Measurements from ENCODE around the gene MGMT. TPM values are rescaled to one million over a fixed set of nuclear protein-coding genes. Genes with fewer than 3 reads are reported as not detected.

The MGMT gene
- total RNA-seq, 1 donor from 2014 or later = 25.9 TPM

DNA sequence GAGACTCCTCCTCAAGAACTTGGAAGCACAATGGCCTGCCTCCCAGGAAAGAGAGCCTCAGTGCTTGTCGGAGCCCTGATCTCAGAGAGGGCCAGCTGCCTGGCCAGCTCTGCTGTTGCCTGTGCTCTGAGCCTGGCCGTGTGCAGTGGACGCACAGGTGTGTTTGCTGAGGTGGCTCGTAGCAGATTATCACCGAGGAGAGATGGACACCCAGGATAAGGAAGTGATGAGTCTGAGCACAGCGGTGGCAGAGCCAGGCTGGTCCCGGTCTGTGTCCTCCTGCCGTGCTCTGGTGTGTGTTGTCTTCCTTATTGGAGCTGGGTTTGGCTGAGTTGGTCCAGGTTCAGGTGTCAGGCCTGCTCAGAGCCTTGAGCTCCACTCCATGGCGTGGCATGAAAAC is 288.6 kb downstream of the MGMT start:
- H3K36me3 Mint-ChIP-seq (ENCODE audit: low read depth, unreplicated experiment) = peaks cover 3% of the 10 kb centered on the region
- TF ChIP-seq, protein P1, sequence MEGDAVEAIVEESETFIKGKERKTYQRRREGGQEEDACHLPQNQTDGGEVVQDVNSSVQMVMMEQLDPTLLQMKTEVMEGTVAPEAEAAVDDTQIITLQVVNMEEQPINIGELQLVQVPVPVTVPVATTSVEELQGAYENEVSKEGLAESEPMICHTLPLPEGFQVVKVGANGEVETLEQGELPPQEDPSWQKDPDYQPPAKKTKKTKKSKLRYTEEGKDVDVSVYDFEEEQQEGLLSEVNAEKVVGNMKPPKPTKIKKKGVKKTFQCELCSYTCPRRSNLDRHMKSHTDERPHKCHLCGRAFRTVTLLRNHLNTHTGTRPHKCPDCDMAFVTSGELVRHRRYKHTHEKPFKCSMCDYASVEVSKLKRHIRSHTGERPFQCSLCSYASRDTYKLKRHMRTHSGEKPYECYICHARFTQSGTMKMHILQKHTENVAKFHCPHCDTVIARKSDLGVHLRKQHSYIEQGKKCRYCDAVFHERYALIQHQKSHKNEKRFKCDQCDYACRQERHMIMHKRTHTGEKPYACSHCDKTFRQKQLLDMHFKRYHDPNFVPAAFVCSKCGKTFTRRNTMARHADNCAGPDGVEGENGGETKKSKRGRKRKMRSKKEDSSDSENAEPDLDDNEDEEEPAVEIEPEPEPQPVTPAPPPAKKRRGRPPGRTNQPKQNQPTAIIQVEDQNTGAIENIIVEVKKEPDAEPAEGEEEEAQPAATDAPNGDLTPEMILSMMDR (IDR thresholded peaks at IDR 0.05; ENCODE audit: unreplicated experiment) = no peak
- H3K9me3 Mint-ChIP-seq (ENCODE audit: unreplicated experiment) = no peaks in the 10 kb centered on the region
- H3K27me3 Mint-ChIP-seq (ENCODE audit: unreplicated experiment) = peaks cover 5% of the 10 kb centered on the region
- no peak for DNase-seq (ENCODE audit: low spot score)
- no peak overlapping the region for H3K27ac Mint-ChIP-seq (ENCODE audit: unreplicated experiment)
- peaks cover 17% of the 10 kb centered on the region for H3K4me1 Mint-ChIP-seq (ENCODE audit: unreplicated experiment)
- H3K4me3 Mint-ChIP-seq (ENCODE audit: unreplicated experiment) = no peak overlapping the region

DNA sequence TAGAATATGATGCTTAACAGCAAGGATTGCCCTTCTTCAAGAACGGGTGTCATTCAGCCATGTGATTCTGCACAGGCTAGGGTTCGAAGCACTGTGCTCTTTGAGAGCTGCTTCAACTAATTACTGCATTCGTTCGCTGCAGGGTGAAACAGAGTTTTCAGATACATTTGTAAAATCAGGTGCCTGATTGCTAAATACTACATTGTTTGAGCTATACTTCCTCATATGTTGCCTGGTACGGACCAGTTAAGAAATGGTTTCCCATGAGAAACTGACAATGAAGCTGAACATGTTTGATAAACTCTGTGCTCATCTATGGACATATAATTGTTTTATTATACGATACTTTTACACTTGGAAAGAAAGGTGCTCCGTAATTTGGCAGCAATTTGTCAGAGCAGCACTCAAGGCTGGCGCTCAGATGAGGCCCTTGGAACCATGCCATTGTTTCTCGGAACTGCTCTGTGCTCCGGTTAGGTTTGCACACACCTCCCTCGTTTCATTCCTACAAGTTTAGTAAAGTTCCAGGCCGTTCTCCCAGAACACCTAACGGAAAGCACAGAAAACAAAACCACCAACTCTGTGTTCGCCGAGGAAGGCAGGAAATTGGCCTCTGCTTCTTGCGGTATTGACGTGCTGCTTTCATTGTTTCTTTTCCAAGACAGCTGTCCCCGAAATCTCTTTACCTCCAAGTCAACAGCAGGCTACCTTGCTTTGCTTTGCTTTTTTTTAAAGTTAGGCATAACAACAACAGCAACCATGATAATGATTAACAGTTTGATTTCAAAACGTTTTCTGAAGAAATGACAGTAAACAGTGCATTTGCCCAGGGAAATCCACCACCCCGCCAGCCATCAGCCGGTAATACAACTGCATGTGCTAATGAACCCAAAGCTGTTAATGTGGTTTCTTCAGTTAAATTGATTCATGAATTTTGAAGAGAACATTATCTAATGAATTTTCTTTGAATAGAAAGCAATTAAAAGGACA is 290.2 kb downstream of the MGMT start:
- TF ChIP-seq, protein P1 (IDR thresholded peaks at IDR 0.05; ENCODE audit: unreplicated experiment) = no peak
- peaks cover 3% of the 10 kb centered on the region for H3K36me3 Mint-ChIP-seq (ENCODE audit: low read depth, unreplicated experiment)
- peak overlapping the region; percentile 84 for H3K27ac Mint-ChIP-seq (ENCODE audit: unreplicated experiment)
- H3K27me3 Mint-ChIP-seq (ENCODE audit: unreplicated experiment) = peaks cover 5% of the 10 kb centered on the region
- peak; percentile 9 for DNase-seq (ENCODE audit: low spot score)
- no peak overlapping the region for H3K4me3 Mint-ChIP-seq (ENCODE audit: unreplicated experiment)
- H3K4me1 Mint-ChIP-seq (ENCODE audit: unreplicated experiment) = peaks cover 17% of the 10 kb centered on the region
- no peaks in the 10 kb centered on the region for H3K9me3 Mint-ChIP-seq (ENCODE audit: unreplicated experiment)

DNA sequence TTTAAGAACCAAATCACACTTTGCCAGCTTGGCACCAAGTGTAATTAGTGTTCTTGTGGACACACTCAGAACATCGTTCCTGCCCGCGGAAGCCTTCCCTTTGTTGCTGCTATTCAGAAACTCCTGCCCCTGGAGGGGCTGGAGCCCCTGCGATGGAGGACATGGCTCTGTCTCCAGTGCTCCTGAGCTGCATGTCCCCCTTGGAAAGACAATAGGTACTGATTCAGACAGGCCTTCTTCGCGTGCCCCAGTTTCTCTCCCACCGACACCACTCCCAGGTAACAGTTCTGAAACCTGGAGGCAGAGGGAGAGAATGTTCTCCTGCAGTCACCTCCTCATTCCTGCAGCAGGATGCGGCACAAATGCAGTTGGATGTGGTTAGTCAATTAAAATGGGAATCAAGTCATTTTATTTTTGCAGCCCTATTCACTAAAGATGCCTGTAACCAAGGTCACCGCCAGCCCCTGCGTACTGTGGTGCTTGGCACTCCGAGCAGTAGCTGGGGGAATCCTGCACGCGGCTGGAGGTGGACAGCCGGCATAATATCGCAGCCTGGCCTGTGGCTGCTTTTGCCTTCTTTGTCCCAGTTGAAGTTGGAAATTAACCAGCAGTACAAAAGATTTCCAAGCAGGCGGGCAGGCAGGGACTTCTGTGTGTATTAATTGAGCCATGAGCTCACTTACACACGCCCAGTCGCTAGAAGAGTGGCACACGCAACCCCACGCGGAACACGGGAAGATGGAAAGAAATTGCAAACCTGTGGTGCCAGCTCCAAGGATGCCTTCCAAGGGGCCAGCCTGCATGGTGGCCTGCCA is 291.4 kb downstream of the MGMT start:
- Mint-ChIP-seq H3K27me3 (ENCODE audit: unreplicated experiment) (peaks cover 5% of the 10 kb centered on the region), H3K4me1 (ENCODE audit: unreplicated experiment) (peaks cover 17% of the 10 kb centered on the region), H3K4me3 (ENCODE audit: unreplicated experiment) (no peak overlapping the region)

DNA sequence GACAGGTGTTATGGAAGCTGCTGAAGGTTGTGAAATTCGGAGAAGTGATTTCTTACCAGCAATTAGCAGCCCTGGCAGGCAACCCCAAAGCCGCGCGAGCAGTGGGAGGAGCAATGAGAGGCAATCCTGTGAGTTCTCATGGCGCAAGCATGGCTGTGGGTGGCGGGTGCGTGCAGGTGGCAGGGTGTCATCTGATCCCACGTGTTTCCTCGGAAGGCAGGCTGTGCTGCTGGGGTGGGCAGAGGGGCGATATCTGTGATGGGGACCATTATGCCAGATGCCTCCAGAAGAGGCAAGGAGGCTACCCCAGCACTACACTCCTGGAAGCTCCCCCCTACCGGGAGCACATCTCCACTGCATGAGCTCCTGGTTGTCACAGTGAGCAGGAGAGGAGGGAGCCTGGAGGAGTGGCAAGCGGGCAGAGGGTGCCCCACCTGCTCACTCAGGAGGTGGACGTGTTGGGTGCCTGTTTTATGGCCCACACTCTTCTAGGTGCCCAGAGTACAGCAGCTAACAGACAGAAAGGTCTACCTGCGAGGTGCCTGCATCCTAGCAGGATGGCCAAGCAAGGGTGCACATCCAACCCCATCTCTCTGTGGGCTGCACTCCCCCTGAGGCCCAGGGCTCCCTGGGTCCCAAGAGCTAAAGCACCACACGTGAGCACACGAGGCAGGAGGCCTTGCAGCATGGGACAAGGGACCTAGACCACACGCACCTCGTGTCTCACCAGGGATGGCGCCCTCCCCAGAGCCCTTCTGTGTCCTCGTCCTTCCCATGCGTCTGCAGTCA is 292.4 kb downstream of the MGMT start:
- Mint-ChIP-seq H3K27ac (ENCODE audit: unreplicated experiment) (no peak overlapping the region), H3K9me3 (ENCODE audit: unreplicated experiment) (no peaks in the 10 kb centered on the region), H3K4me1 (ENCODE audit: unreplicated experiment) (peaks cover 17% of the 10 kb centered on the region), H3K27me3 (ENCODE audit: unreplicated experiment) (peaks cover 7% of the 10 kb centered on the region), H3K4me3 (ENCODE audit: unreplicated experiment) (no peak overlapping the region), H3K36me3 (ENCODE audit: low read depth, unreplicated experiment) (no peaks in the 10 kb centered on the region)
- TF ChIP-seq, protein P1 (IDR thresholded peaks at IDR 0.05; ENCODE audit: unreplicated experiment) = no peak
- DNase-seq (ENCODE audit: low spot score) = no peak

More for the DNA sequence above, 291.4 kb downstream of the MGMT start:
- Mint-ChIP-seq H3K27ac (ENCODE audit: unreplicated experiment) (no peak overlapping the region), H3K9me3 (ENCODE audit: unreplicated experiment) (no peaks in the 10 kb centered on the region), H3K36me3 (ENCODE audit: low read depth, unreplicated experiment) (peaks cover 3% of the 10 kb centered on the region)
- no peak for DNase-seq (ENCODE audit: low spot score)
- TF ChIP-seq, protein P1 (IDR thresholded peaks at IDR 0.05; ENCODE audit: unreplicated experiment) = no peak
